ENCODE measurements around the gene CCDC183.
"Not testable (repeated sequence)": the region's sequence is repeated elsewhere in the genome, so short reads cannot be mapped to it uniquely, and the experiment has no call there.

Gene CCDC183

DNA sequence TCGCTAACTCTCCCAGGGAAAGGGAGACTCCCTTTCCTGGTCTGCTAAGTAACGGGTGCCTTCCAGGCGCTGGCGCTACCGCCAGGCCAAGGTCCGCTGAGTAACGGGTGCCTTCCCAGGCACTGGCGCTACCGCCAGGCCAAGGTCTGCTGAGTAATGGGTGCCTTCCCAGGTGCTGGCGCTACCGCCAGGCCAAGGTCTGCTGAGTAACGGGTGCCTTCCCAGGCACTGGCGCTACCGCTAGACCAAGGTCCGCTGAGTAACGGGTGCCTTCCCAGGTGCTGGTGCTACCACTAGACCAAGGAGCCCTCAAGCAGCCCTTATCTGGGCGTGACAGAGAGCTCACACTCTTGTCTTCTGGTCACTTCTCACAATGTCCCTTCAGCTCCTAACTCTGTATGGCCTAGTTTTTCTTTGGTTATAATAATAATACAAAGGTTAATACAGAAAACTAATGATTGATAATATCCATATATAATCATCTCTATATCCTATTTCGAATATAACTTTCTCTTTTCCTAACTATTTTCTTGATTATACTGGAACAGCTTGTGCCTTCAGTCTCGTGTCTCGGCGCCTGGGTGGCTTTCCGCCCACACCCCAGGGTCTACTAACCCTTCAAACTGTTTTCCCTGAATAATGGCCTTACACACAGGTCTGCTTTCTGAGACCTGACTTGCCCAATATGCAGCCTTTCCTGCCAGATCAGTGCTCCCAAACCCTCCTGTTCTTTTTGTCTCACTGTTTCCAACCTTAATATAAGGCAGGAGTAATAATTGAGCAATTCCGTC, 10.4 kb upstream of the CCDC183 start:
- not testable (repeated sequence) for DNase-seq

DNA sequence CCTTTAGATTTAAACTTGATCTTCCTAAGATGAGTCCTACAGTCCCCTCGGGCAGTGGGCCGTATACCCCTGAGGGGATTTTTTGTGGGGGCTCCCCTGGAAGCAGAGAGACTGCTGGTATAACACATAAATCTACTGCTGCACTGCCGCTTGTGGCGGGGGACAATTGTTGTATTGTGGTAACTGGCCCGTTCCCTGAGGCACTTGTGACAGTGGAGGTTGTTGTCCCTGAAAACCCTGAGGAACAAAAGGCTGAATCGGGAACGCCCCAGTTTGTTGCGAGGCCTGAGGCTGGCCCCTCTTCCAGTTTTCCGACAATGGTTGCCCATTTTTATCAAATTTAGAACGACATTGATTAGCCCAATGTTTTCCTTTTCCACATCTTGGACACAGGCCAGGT, 9.7 kb upstream of the CCDC183 start:
- no peak for DNase-seq

DNA sequence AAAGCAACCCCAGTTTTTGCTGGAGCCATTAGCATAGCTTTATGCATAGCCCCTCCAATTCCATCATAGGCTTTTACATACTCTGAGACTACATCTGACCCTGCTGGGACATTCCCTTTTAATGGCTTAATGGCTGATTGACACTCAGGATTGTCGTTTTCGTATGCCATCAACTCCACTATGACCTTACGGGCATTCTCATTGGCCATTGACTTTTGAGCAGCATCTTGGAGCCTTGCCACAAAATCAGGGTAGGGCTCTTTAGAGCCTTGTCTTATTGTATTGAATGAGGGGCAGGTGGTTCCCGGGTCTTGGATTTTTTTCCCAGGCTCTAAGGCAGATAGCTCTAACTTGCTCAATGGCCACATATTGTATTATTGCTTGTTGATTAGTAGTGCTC, 9.2 kb upstream of the CCDC183 start:
- DNase-seq, result not testable (repeated sequence)

DNA sequence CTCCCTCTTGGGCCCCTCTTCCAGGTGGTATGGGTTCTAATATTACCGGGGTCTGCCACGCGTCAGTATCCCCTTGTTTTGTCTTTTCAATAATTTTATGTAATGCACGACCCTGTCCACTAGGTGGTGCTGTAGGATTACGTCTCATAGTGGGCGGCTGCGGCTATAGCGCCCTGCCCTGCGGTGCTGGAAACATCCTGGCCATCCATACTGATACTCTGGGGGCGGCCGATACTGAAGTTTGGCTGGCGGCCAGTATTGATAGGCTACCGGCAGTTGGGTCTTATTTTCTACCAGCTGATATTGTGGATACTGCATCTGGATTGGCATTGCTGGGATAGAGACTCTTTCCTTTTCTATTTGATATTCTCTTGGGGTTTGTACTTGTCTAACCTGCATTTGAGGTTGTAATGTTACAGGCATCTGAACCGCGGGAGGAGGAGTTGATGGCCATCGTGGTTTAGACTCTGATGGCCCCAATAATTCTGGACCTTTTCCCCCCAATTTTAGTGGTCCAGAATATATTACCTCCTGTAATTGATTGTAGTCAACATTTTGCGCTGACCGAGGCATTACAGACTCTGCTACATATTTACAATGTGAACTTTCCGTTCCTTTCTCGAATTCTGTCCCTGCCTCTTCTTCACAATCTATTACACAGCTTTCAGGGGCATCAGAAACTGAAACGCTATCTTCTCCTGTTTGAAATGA, 8.3 kb upstream of the CCDC183 start:
- no peak for DNase-seq

DNA sequence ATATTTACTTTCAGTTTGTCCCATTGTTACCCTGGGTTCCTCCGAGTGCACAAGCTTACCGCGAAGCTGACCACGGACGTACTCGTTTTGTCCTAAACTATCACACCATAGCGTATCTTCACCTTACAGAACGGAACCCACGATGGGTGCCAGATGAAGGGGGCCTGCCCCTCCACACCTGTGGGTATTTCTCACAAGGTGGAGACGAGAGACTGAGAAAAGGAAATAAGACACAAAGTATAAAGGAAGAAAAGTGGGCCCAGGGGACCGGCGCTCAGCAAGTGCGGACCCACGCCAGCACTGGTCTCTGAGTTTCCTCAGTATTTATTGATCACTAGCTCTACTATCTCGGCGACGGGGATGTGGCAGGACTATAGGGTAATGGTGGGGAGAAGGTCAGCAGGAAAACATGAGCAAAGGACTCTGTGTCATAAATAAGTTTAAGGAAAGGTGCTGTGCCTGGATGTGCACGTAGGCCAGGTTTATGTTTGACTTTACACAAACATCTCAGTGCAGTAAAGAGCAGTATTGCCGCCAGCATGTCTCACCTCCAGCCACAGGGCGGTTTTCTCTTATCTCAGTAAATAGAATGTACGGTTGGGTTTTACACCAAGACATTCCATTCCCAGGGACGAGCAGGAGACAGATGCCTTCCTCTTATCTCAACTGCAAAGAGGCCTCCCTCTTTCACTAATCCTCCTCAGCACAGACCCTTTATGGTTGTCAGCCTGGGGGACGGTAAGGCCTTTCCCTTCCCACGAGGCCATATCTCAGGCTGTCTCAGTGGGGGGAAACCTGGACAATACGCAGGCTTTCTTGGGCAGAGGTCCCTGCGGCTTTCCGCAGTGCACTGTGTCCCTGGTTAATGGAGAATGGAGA, 7.3 kb upstream of the CCDC183 start:
- DNase-seq, result not testable (repeated sequence)

DNA sequence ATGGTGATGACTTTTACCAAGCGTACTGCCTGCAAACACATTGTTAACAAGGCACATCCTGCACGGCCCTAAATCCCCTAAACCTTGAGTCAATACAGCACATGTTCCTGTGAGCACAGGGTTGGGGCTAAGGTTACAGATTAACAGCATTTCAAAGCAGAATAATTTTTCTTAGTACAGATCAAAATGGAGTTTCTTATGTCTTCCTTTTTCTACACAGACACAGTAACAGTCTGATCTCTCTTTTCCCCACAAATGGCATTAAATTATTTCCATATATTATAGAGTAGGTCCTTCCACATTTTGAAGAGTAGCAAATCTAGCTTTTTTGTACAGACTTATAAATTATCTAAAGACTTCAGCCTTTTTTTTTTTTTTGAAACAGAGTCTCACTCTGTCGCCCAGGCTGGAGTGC, 6.6 kb upstream of the CCDC183 start:
- no peak for DNase-seq

DNA sequence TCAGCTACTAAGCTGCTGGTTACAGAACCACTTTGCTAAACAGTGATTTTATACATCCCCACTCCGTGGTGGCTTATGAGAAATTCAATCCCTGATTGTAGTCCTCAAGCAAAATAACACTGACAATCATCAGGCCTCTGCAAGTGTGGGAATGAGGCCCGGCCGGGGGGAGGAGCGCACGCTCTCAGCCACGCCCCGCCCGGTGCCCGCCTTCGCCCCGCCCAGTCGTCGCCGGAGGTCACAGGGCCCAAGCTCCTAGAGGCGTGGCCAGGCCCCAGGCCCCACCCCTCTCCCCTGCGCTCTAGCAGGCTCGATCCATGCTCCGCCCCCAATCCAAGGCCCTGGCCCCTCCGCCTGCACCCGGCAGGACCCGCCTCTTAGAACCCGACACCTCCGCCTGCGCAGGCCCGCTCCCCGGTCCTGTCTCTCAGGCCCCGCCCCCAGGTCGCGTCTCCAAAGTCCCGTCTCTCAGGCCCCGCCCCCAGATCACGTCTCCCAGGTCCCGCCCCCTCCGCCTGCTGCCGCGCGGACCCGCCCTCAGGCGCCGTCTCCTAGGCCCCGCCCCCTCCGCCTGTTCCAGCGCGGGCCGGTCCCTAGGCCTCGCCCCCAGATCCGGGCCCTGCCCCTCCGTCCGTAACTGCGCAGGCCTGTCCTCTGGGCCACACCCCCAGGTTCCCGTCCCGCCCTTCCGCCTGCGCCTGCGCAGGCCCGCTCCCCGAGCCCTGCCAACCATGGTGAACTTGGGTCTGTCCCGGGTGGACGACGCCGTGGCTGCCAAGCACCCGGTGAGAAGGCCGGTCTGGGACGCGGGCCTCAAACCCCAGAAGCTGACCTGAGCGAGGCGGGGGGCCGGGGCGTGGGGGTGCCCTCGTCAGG, 5.3 kb upstream of the CCDC183 start, which contains the start of gene TMEM141:
Gene TMEM141 (plus strand): TSS at position 705 of the 876 bp plus-strand sequence. CDS start 27 bp downstream, at position 732.
- DNase-seq, result peak; percentile 89

DNA sequence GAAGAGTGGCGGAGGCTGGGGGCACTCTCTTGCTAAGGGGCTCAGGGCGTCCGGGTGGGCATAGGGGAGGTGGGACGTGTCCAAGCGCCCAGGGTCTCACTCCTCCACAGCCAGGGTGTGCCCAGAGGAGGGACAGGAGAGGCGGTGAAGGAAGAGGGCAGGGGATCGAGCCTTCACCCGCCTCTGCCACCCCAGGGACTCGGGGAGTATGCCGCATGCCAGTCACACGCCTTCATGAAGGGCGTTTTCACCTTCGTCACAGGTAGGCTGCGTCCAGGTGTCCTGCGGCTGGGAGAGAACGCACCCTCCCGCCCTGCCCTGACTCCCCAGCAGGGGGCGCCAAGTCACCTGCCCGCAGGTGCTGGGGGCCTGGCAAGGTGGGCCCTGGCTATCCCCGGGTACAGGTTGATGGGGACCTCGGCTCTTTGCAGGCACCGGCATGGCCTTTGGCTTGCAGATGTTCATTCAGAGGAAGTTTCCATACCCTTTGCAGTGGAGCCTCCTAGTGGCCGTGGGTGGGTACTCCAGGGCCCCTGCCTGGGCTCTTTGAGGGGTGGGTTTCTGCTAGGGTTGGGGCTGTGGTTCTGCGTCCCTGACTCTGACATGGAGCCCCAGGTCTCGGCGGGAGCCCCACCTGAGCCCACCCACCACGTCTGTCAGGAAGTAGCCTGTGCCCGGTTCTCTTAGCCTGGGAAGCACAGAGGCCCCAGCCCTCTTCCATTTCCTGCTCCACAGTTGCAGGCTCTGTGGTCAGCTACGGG, 4.4 kb upstream of the CCDC183 start:
- DNase-seq, result no peak

DNA sequence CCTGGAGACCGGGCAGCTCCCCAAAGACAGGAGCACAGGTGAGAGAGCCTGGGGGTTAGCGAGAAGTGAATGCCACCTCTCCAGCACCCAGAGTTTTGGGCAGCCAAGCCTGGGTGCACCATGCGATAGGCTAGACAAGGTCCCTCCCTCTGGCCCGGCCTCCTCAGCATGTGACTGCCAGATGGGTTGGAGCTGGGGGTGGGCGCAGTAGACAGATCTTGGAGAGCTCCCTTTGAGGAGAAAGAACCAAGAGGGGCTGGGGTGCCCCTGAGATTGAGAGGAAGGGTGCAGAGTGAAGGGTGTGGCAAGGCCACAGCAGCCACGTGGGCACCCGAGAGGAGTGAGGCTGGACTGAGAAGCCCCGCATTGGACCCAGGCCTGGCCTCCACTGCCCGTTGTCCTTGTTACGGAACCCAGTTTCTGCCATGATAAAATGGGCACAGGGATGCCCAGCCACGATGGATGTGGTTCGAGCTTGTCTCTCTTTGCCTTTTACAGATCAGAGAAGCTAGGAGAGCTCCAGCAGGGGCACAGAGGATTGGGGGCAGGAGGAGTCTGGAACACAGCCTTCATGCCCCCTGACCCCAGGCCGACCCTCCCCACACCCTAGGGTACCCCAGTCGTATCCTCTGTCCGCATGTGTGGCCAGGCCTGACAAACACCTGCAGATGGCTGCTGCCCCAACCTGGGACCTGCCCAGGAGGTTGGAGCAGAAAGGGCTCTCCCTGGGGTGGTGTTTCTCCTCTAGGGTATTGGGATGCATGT, 3.6 kb upstream of the CCDC183 start:
- DNase-seq, result no peak

DNA sequence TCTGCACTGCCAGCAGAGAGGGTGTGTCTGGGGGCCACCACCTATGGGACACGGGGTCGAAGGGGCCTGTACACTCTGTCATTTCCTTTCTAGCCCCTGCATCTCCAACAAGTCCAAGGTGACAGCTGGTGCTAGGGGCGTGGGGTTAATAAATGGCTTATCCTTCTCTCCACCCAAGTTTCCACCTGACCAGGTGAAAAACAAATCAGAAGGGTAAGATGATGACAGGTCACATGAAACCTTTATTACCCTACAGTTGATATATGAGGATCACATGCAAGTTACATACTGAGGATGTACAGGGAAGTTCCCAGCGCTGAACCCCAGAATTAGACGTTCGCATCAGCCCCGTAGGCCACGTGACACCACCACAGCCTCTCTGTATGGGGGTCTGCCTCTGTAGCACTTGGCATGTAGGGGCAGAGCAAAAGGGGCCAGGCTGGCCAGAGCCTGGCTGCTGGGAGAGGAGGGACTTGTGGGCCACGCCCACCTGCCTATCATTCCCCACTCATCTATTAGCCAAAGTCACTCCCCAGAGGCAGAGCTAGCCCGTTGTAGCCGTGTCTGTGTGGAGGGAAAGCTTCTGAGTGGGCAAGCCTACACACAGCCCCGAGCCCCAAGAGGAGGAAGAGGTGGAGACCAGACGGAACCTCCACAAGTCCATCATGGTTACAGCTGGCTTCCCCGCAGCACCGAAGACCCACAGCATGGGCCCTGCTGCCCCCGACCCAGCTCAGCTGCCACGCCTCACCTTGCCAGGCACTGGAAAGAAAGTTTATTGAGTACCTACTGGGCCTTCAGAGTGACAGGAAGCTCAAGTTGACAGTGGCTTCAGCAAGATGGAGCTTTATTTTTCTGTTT, 2.8 kb upstream of the CCDC183 start:
- no peak for DNase-seq

DNA sequence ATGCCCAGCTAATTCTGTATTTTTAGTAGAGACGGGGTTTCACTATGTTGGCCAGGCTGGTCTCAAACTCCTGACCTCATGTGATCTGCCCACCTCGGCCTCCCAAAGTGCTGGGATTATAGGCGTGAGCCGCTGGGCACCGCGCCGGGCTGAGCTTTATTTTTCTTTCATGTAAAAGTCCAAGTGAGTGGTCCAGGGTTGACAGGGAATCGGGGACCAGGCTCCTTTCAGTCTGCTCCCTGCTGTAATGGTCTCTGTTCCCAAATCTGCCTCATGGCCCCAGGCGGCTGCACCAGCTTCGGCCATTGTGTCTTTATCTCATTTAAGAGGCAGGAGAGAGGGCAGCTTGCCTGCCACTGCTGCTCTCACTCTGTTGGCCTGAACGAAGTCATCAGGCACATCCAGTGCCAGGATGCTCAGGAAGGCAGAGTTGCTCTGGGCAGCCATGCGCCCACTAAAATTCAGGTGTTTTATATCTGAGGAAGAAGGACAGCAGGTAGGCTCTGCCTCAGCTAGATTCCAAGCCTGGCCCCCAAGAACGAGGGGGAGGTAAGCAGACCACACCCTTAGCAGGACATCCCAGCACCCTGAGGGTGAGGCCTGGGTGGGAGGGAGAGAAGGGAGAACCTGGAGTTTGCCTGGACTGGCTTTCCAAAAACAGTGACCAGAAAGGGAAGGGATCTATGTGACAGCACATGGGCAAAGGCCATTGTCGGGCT, 1.7 kb upstream of the CCDC183 start:
- DNase-seq, result no peak

DNA sequence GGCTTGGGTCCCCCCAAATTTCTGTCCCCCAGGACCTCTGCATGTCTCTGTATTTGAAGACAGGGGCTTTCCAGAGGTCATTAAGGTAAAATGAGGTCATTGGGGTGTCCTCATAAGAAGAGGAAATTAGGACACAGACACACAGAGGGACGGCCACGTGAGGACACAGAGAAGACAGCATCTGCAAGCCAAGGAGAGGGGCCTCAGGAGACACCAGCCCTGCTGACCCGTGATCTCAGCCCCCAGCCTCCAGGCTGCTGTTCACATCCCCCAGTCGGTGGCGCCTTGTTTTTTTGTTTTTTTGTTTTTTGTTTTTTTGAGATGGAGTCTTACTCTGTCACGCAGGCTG, 1.2 kb upstream of the CCDC183 start:
- DNase-seq, result no peak

DNA sequence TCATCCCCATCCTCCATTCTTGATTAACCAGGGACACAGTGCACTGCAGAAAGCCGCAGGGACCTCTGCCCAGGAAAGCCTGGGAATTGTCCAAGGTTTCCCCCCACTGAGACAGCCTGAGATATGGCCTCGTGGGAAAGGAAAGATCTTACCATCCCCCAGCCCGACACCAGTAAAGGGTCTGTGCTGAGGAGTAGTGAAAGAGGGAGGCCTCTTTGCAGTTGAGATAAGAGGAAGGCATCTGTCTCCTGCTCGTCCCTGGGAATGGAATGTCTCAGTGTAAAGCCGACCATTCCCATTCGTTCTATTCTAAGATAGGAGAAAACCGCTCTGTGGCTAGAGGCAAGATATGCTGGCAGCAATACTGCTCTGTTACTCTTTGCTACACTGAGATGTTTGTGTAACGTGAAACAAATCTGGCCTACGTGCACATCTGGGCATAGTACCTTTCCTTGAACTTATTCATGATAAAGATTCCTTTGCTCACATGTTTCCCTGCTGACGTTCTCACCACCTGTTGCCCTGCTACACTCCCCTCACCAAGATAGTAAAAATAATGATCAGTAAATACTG, 723 bp downstream of the CCDC183 start:
- DNase-seq, result not testable (repeated sequence)

DNA sequence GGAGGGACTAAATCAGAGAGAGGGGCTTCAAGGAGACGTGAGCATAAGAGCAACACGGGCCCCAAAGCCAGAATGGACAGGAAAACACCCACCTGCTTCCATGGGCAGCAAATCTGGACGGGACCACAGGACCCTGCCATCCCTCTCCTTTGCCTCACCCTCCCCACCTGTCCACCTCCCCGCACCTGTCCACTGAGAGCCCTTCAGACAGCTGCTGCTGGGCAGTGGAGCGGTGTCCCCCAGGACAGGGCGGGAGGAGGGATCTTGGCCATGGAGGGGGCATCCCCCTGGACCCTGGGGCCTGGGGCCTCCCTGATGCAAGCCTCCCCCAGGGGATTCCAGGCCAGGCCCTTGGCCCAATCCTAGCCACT, 2.6 kb downstream of the CCDC183 start:
- no peak for DNase-seq

DNA sequence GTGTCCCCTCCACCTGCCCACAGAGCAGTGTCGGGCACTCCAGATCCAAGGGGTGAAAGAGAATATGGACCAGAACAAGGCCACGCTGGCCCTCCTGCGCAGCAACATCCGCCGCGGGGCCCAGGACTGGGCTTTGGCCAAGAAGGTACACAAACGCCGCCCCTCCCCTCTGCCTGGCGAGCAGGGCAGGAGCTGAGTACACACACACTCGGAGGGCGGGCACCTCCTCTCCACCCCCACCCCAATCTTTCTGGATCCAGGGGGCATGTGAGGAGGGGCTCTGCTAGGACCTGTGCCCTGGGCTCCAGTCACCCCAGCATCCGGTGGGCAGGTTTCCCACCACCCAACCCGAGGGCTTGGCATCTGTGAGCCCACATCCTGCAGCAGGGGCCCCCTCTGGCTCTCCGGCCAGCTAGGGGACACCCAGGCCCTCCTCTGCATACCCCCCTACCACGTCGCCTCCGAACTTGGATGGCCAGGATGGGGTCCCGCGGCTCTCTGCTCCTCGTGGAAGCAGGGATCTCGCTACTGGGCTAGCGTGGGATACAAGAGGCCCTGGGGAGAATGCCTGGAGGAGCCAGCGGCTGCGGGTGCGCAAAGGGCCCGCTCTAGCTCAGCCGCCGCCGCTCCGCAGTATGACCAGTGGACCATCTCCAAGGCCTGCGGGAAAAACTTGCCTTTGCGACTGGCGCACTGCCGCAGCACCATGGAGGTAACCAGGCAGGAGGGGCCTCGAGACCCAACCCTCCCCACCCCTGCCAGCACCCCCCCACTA, 3.1 kb downstream of the CCDC183 start:
- no peak for DNase-seq

DNA sequence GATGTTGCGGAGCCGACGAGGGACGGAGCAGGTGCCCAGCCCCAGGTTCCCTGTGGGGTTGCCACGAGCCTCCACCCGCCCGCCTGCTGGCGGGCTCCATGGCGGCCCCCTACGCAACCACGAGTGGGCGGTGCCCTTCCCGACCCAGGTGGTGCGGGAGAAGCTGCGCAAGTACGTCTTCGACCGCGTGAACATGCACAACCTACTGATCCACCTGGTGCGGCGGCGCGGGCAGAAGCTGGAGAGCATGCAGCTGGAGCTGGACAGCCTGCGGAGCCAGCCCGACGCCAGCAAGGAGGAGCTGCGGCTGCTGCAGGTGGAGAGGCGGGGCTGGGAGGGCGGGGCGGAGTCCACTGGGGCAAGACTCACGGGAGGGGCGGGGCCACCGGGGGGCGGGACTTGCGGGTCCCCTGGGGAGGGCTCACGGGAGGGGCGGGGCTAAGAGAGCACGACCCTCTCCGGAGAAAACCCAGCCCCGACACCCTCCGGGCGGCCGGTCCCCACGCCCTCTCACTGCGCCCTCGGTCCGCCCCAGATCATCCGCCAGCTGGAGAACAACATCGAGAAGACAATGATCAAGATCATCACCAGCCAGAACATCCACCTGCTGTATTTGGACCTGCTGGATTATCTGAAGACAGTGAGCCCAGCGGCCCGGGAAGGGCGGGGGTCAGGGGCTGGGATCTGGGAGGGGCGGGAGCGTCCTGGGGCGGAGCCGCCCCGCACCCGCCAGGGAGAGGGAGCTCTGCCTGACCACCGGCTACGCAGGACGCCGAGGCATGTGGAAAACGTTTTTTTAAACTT, 3.9 kb downstream of the CCDC183 start:
- peak; percentile 76 for DNase-seq

DNA sequence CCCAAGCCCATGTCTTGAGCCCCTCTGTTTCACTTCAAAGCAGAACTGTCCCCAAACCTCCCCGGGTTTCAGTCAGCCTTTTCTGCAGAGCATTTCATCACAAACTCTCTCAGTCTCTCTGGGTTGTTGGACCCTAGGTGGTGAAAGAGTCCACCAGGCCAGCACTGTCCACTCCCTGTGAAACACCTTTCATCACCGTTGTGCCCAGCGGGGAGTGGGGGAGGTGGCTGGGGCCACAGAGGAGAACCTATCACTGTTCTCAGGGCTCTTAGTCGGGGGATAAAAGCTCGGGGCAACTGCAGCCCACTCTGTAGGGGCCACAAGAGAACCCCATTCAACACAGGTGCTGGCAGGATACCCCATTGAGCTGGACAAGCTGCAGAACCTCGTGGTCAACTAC, 6.2 kb downstream of the CCDC183 start:
- DNase-seq, result no peak
